IMR-90 (cell line): ENCODE measurements around the gene ZNF726. TPM values are rescaled to one million over a fixed set of nuclear protein-coding genes. Genes with fewer than 3 reads are reported as not detected.
A peak's percentile ranks its signal among the peaks of the same experiment; 100 is the strongest.

Source experiments
- ATAC-seq: fragments of 200-7000 bp; cut with Tn5 transposase; 2 replicates; pipeline ENCODE4 v1.9.1; 2020; ENCODE audit warnings: low read depth, mild to moderate bottlenecking, moderate library complexity
- BruUV-seq: library from RNA; stranded (reverse); fragments of 400-500 nt; replicated peaks from 2 replicates; lab custom pipeline; 2021; lab: Mats Ljungman, UMichigan
- CTCF ChIA-PET: fragments of 300-600 bp; formaldehyde crosslinking; extraction: SDS; loops from one replicate; lab custom pipeline; 2021; ENCODE audit warnings: antibody characterized with exemption; lab: Yijun Ruan, JAX
- POLR2A ChIA-PET: fragments of 300-600 bp; sonication (Branson Sonifier 250); formaldehyde crosslinking; loops from one replicate; lab custom pipeline; 2022; ENCODE audit warnings: antibody characterized with exemption; ENCODE audit not compliant: unreplicated experiment; lab: Charles Lee
- DNase-seq: peaks from one replicate; pipeline ENCODE4 v3.0.0; 2013
- H2AFZ ChIP-seq: replicated peaks from 2 replicates; pipeline ENCODE3; 2013; ENCODE audit warnings: low read length, mild to moderate bottlenecking; ENCODE audit not compliant: poor library complexity
- H2AK5ac ChIP-seq: 2 replicates; pipeline ENCODE4 v1.6.1; 2013; ENCODE audit warnings: low read depth, low read length, inconsistent platforms
- H2AK9ac ChIP-seq: replicated peaks from 2 replicates; pipeline ENCODE3; 2013; ENCODE audit warnings: mild to moderate bottlenecking, low read depth, low read length, moderate library complexity; ENCODE audit not compliant: poor library complexity
- H2BK120ac ChIP-seq: 2 replicates; pipeline ENCODE4 v1.6.1; 2013; ENCODE audit warnings: low read depth, low read length, inconsistent platforms
- H2BK15ac ChIP-seq: 3 replicates; pipeline ENCODE4 v1.6.1; 2013; ENCODE audit warnings: low read depth, low read length, inconsistent platforms
- H2BK20ac ChIP-seq: 2 replicates; pipeline ENCODE4 v1.6.1; 2013; ENCODE audit warnings: low read depth, mild to moderate bottlenecking, inconsistent platforms, low read length, moderate library complexity
- H2BK5ac ChIP-seq: 2 replicates; pipeline ENCODE4 v1.6.1; 2013; ENCODE audit warnings: mild to moderate bottlenecking, low read depth, low read length, inconsistent platforms; ENCODE audit not compliant: poor library complexity, severe bottlenecking
- H3K14ac ChIP-seq: replicated peaks from 2 replicates; pipeline ENCODE4 v1.6.1; 2013; ENCODE audit warnings: low read depth, low read length, inconsistent platforms
- H3K18ac ChIP-seq: 2 replicates; pipeline ENCODE4 v1.6.1; 2013; ENCODE audit warnings: low read depth, low read length, control low read depth
- H3K23ac ChIP-seq: 2 replicates; pipeline ENCODE4 v1.6.1; 2013; ENCODE audit warnings: low read depth, low read length, inconsistent platforms
- H3K27ac ChIP-seq: 2 replicates; pipeline ENCODE4 v1.5.1; 2013; ENCODE audit warnings: mild to moderate bottlenecking, control low read depth, low read length; ENCODE audit not compliant: insufficient read depth
- H3K27me3 ChIP-seq: 2 replicates; pipeline ENCODE4 v1.6.1; 2013; ENCODE audit warnings: low read length; ENCODE audit not compliant: control insufficient read depth, insufficient read depth
- H3K36me3 ChIP-seq: 2 replicates; pipeline ENCODE4 v1.6.1; 2013; ENCODE audit warnings: low read length, mixed read lengths; ENCODE audit not compliant: control insufficient read depth, insufficient read depth
- H3K4ac ChIP-seq: 2 replicates; pipeline ENCODE4 v1.6.1; 2013; ENCODE audit warnings: low read depth, low read length, inconsistent platforms
- H3K4me1 ChIP-seq: 2 replicates; pipeline ENCODE4 v1.6.1; 2013; ENCODE audit warnings: low read length, mixed read lengths; ENCODE audit not compliant: control insufficient read depth, insufficient read depth
- H3K4me2 ChIP-seq: 2 replicates; pipeline ENCODE4 v1.6.1; 2013; ENCODE audit warnings: low read depth, mild to moderate bottlenecking, control low read depth, low read length, moderate library complexity
- H3K4me3 ChIP-seq: 2 replicates; pipeline ENCODE4 v1.5.1; 2013; ENCODE audit warnings: low read depth, mild to moderate bottlenecking, control low read depth, low read length, moderate library complexity; ENCODE audit not compliant: insufficient read depth
- H3K56ac ChIP-seq: 2 replicates; pipeline ENCODE4 v1.6.1; 2013; ENCODE audit warnings: low read length, inconsistent platforms; ENCODE audit not compliant: insufficient read depth; ENCODE audit errors: extremely low read depth
- H3K79me1 ChIP-seq, 2 experiments: 2 replicates each; pipeline ENCODE4 v1.6.1; 2013; ENCODE audit warnings: low read length in 2 of 2, inconsistent platforms in 1 of 2, low read depth in 1 of 2
- H3K9ac ChIP-seq: 2 replicates; pipeline ENCODE4 v1.6.1; 2013; ENCODE audit warnings: low read depth, low read length, control low read depth
- H3K9me1 ChIP-seq: 2 replicates; pipeline ENCODE4 v1.6.1; 2013; ENCODE audit warnings: low read length, inconsistent platforms; ENCODE audit not compliant: insufficient read depth
- H3K9me3 ChIP-seq: 2 replicates; pipeline ENCODE4 v1.6.1; 2013; ENCODE audit warnings: low read length; ENCODE audit not compliant: control insufficient read depth, insufficient read depth
- H4K20me1 ChIP-seq: 2 replicates; pipeline ENCODE4 v1.6.1; 2013; ENCODE audit warnings: low read length, inconsistent platforms; ENCODE audit not compliant: insufficient read depth
- H4K5ac ChIP-seq: 2 replicates; pipeline ENCODE4 v1.6.1; 2013; ENCODE audit warnings: mild to moderate bottlenecking, low read depth, low read length, control low read depth
- H4K8ac ChIP-seq, 2 experiments: 2 replicates each; pipeline ENCODE4 v1.6.1; 2013; ENCODE audit warnings: low read depth in 2 of 2, low read length in 2 of 2, control low read depth in 1 of 2, inconsistent platforms in 1 of 2
- H4K91ac ChIP-seq: 2 replicates; pipeline ENCODE4 v1.6.1; 2013; ENCODE audit warnings: low read depth, low read length, inconsistent platforms; ENCODE audit not compliant: insufficient read depth
- BHLHE40 ChIP-seq: fragments of 150-350 bp; IDR thresholded peaks from 2 replicates; pipeline ENCODE4 v1.6.1; 2016; ENCODE audit warnings: mild to moderate bottlenecking, low read depth, low read length
- CHD1 ChIP-seq: IDR thresholded peaks from 2 replicates; pipeline ENCODE4 v1.6.1; 2012; ENCODE audit warnings: low read depth, low read length, improper control_type of control experiment
- ELK1 ChIP-seq: fragments of 150-350 bp; IDR thresholded peaks from 2 replicates; pipeline ENCODE4 v1.6.1; 2016; ENCODE audit warnings: low read depth, mild to moderate bottlenecking, low read length, moderate library complexity, borderline replicate concordance
- FOS ChIP-seq: fragments of 150-350 bp; IDR thresholded peaks from 2 replicates; pipeline ENCODE4 v1.6.1; 2016; ENCODE audit warnings: low read depth, low read length
- MAFK ChIP-seq: IDR thresholded peaks from 2 replicates; pipeline ENCODE4 v1.6.1; 2012; ENCODE audit warnings: low read depth, low read length, improper control_type of control experiment
- MAZ ChIP-seq: IDR thresholded peaks from 2 replicates; pipeline ENCODE4 v1.6.1; 2012; ENCODE audit warnings: low read depth, mild to moderate bottlenecking, low read length, improper control_type of control experiment, moderate library complexity, borderline replicate concordance
- NFE2L2 ChIP-seq: fragments of 150-350 bp; IDR thresholded peaks from 2 replicates; pipeline ENCODE4 v1.6.1; 2016; ENCODE audit warnings: low read depth, mild to moderate bottlenecking, low read length
- POLR2A ChIP-seq: IDR thresholded peaks from 2 replicates; pipeline ENCODE4 v1.6.1; 2012; ENCODE audit warnings: mild to moderate bottlenecking, low read depth, low read length
- RAD21 ChIP-seq: IDR thresholded peaks from 2 replicates; pipeline ENCODE4 v1.6.1; 2012; ENCODE audit warnings: low read length, improper control_type of control experiment
- RFX5 ChIP-seq: IDR thresholded peaks from 2 replicates; pipeline ENCODE4 v1.8.0; 2012; ENCODE audit warnings: low read depth, mild to moderate bottlenecking, low read length, moderate library complexity
- SMC3 ChIP-seq: fragments of 150-350 bp; IDR thresholded peaks from 2 replicates; pipeline ENCODE4 v1.6.1; 2016; ENCODE audit warnings: low read depth, mild to moderate bottlenecking, antibody characterized with exemption, low read length, moderate library complexity
- USF2 ChIP-seq: fragments of 150-350 bp; IDR thresholded peaks from 2 replicates; pipeline ENCODE4 v1.6.1; 2017; ENCODE audit warnings: mild to moderate bottlenecking, antibody characterized with exemption, low read length, low read depth
- WGBS, 2 experiments: methylation state at CpG; one replicate each; pipeline versions ENCODE4 v1.1.5 to v1.1.7; 2013; ENCODE audit warnings: missing lambda C conversion rate in 2 of 2; ENCODE audit not compliant: insufficient read length in 1 of 2; ENCODE audit errors: extremely low coverage in 2 of 2; 5-methylcytosine and 5-hydroxymethylcytosine counted together
- dilution Hi-C: fragments of 300-500 bp; cut with HindIII; formaldehyde crosslinking; loops from one replicate; pipeline ENCODE4 v1.14.3; 2018; ENCODE audit warnings: low sequenced_read_pairs; ENCODE audit not compliant: unreplicated experiment
- in situ Hi-C: fragments of 300-500 bp; cut with MboI; formaldehyde crosslinking; loops from 3 replicates; pipeline ENCODE4 v1.14.3; 2019; ENCODE audit warnings: low sequenced_read_pairs, inconsistent platforms, mixed read lengths
- intact Hi-C: fragments of 100-400 bp; cut with micrococcal nuclease; formaldehyde crosslinking; loops from 2 replicates; pipeline ENCODE4 v1.10.0; 2022
- polyA plus RNA-seq, 3 experiments: library from polyadenylated mRNA; depleted of rRNA; stranded (reverse); fragments of >200 nt; gene quantifications; 2 replicates each; pipeline ENCODE4 v1.2.3, GENCODE V29; 2012; ENCODE audit warnings: low replicate concordance in 1 of 3
- total RNA-seq: library from RNA; depleted of rRNA; stranded (reverse); fragments of >200 nt; gene quantifications from 2 replicates; pipeline ENCODE4 v1.2.3, GENCODE V29; 2012

ZNF726 gene
- total and polyA plus RNA-seq, 2 of the 4 experiments (the other 2 are of a cell fraction), result 1.2 to 2.0 TPM

GRCh38 chr19:23971598-23971997 lies 56.9 kb downstream of the ZNF726 start:
- H4K20me1 ChIP-seq, result no peaks in the 10 kb centered on the region
- no TSS peak for BruUV-seq
- H2BK120ac ChIP-seq, result no peak overlapping the region
- H3K27me3 ChIP-seq, result peaks cover 4% of the 10 kb centered on the region; the same call in 1 of the 2 replicates
- no peak overlapping the region for H4K91ac ChIP-seq
- ChIA-PET POLR2A (no interaction called here), CTCF (no interaction called here)
- no peak overlapping the region for H3K4me3 ChIP-seq
- no peak overlapping the region for H2BK15ac ChIP-seq
- 0% methylated on average over 14 of the region's 32 CpGs; no CpG with 5 or more reads in 1 of the 2 experiments for WGBS, 2 experiments
- peak overlapping the region; percentile 63 for H2AFZ ChIP-seq
- no peak overlapping the region for H4K8ac ChIP-seq
- DNase-seq (no peak), ATAC-seq (no peak)
- H3K23ac ChIP-seq, result no peak overlapping the region
- no peak overlapping the region for H3K27ac ChIP-seq
- no peak overlapping the region; the same call in 1 of the 2 replicates for H3K4me2 ChIP-seq
- H3K14ac ChIP-seq, result no peak overlapping the region
- dilution Hi-C loops, result no loop called here
- intact Hi-C loops, result no loop called here
- H3K9me3 ChIP-seq, result peaks cover 5% of the 10 kb centered on the region
- no peaks in the 10 kb centered on the region for H3K36me3 ChIP-seq
- no peak overlapping the region for H3K56ac ChIP-seq
- TF ChIP-seq RAD21 (no peak), USF2 (no peak), MAZ (no peak), NFE2L2 (no peak), POLR2A (no peak), RFX5 (no peak), BHLHE40 (no peak), MAFK (no peak), FOS (no peak), CHD1 (no peak), SMC3 (no peak), ELK1 (no peak)
- H4K5ac ChIP-seq, result no peak overlapping the region
- no peaks in the 10 kb centered on the region for H3K9me1 ChIP-seq
- H2AK5ac ChIP-seq, result no peak overlapping the region
- no peak overlapping the region for H2BK5ac ChIP-seq
- H3K79me1 ChIP-seq, result no peaks in the 10 kb centered on the region
- no peaks in the 10 kb centered on the region for H3K4me1 ChIP-seq
- no peak overlapping the region for H2BK20ac ChIP-seq
- in situ Hi-C loops, result no loop called here
- H3K4ac ChIP-seq, result no peak overlapping the region
- no peak overlapping the region for H2AK9ac ChIP-seq
- H3K18ac ChIP-seq, result no peak overlapping the region
- H3K9ac ChIP-seq, result no peak overlapping the region
